Right cardiac atrium (tissue), 5 donors: ENCODE results near the gene CFAP43. TPM values are rescaled to one million over a fixed set of nuclear protein-coding genes. Genes with fewer than 3 reads are reported as not detected.

Experiments used
- ATAC-seq, 2 donors: fragments of 200-7000 bp; cut with Tn5 transposase; one replicate each; pipeline versions ENCODE4 v1.8.0 to v1.9.1; 2020; ENCODE audit warnings: moderate library complexity in 2 of 2, mild to moderate bottlenecking in 1 of 2
- DNase-seq, 3 donors: peaks; one replicate each; pipeline ENCODE4 v3.0.0-alpha.2; 2020
- H3K27ac ChIP-seq: one replicate; pipeline ENCODE4 v1.5.1; 2013; ENCODE audit warnings: mild to moderate bottlenecking, low read length, control low read depth, moderate library complexity
- H3K27me3 ChIP-seq: one replicate; pipeline ENCODE4 v1.6.1; 2013; ENCODE audit not compliant: control insufficient read depth, insufficient read depth
- H3K4me1 ChIP-seq: one replicate; pipeline ENCODE4 v1.6.1; 2013; ENCODE audit warnings: low read length; ENCODE audit not compliant: control insufficient read depth, insufficient read depth
- H3K4me3 ChIP-seq: one replicate; pipeline ENCODE4 v1.5.1; 2013; ENCODE audit warnings: low read length, control low read depth
- H3K9me3 ChIP-seq: one replicate; pipeline ENCODE4 v1.6.1; 2013; ENCODE audit warnings: low read length; ENCODE audit not compliant: control insufficient read depth
- whole genome bisulfite sequencing: extraction: QIAGEN DNeasy Blood & Tissue Kit; methylation state at CpG from one replicate; pipeline ENCODE4 v1.1.7; 2013; 5-methylcytosine and 5-hydroxymethylcytosine counted together
- intact Hi-C, 4 donors: fragments of 100-400 bp; cut with DNase I; formaldehyde crosslinking; loops; one replicate each; pipeline versions ENCODE4 v1.11.0 to v1.14.0; 2022 to 2023
- microRNA-seq, 2 donors: library from miRNA; unstranded; fragments of <30 nt; microRNA quantifications; one replicate each; pipeline ENCODE4 v1.2.0, GENCODE V29; 2020 to 2021
- polyA plus RNA-seq: library from polyadenylated mRNA; stranded (reverse); fragments of 200-250 nt; gene quantifications from one replicate; pipeline ENCODE4 v1.2.3, GENCODE V29; 2013
- total RNA-seq, 4 donors: library from RNA; stranded (reverse); fragmentation: NEBNext Ultra II Directional; extraction: Animal tissue kit (Norgen Biotek cat#: 25700); gene quantifications; one replicate each; pipeline ENCODE4 v1.2.1, GENCODE V29; 2021
- donor health status: healthy with polysubstance abuse.
- donor health status: DM: no; HTN: yes; CAD: no.
- donor health status: DM: no; HTN: no; CAD: no.
- donor health status: DM: no; HTN: yes; CAD: no; lungs with severe emphysema.
- donor health status: DM: yes; HTN: yes; CAD: no.

The CFAP43 gene
- total and polyA plus RNA-seq, 5 donors, result 0.09 to 0.35 (median 0.18) TPM

DNA sequence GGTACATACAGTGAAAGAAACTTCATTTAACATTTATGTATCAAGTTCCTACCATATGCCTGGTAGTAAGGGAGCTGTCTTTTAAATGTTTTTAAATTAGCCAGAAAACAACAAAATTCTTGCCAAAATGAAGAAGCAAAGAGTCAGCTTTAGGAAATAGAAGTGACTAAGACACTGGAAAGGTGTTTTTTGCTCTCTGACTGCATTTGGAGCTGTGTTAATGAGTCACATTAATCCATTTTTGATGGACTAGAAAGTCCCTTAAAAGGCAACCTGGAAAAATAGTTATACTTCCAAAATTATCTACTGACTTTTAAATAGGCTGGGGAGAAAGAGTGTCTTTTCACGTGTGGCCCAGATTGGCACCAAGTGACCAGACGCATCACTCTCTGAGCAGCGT lies 142.5 kb downstream of the CFAP43 start:
- ATAC-seq (no peak), DNase-seq (no peak)
- H3K9me3 ChIP-seq, result no peaks in the 10 kb centered on the region
- H3K4me3 ChIP-seq, result no peak overlapping the region
- intact Hi-C loops, result no loop called here
- H3K4me1 ChIP-seq, result no peaks in the 10 kb centered on the region
- 80% methylated on average over 3 of the region's 3 CpGs for WGBS
- H3K27me3 ChIP-seq, result no peaks in the 10 kb centered on the region
- H3K27ac ChIP-seq, result no peak overlapping the region

DNA sequence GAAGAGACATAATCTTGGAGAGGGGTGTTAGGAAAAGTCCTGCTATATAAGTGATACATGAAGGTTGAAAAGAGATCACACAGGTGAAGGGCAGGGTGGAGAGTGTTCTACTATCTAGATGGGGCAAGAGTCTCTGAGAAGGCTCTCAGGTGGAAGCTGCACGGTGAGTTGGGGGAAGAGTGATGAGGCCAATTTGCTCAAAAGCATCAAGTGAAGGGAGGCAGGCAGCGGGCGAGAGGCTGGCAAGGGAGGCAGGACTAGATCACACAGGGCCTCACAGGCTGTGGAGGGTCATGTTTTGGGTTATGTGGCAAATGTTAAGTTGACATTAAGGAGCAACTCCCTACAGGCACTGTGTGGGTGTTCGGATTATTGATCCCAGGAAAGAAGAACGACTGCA lies 143.9 kb downstream of the CFAP43 start:
- Histone ChIP-seq H3K27ac (no peak overlapping the region), H3K27me3 (no peaks in the 10 kb centered on the region), H3K9me3 (no peaks in the 10 kb centered on the region), H3K4me1 (no peaks in the 10 kb centered on the region), H3K4me3 (no peak overlapping the region)
- DNase-seq (no peak), ATAC-seq (no peak)
- WGBS, result 92% methylated on average over 5 of the region's 5 CpGs
- intact Hi-C loops, result no loop called here

DNA sequence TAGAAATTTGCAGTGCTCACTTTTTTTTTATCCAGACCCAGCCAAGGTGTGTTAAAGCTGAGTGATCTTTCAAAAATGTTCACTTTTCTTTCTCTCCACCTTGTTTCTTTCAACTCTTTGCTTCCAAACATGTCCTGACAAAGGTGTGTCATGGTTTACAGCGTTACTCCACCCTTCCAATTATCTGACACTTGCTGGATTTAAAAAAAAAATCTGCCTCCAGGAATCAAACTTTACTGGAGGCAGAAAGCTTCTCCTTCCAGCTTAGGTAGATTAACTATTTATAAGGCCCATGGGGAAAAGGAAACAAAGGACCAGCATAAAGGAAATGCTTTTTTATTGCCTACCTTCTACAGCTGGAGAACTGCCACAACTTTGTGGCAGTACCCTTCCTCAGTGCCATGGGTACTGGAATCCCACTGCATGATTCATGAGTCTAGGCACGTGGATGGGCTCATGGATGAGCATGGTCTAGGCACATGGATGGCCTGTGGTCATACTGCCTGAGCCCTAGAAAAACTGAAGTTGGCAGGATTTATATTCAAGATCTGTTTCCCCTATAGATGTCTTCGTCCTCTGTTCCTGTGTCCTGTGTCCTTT lies 146.3 kb downstream of the CFAP43 start, which contains the start of gene COL17A1:
TSS of gene COL17A1 (minus strand) at position 80 of the 600 bp plus-strand sequence. CDS start 5,207 bp downstream, outside the sequence.
- DNase-seq (no peak), ATAC-seq (no peak)
- intact Hi-C loops, result no loop called here
- H3K27me3 ChIP-seq, result no peaks in the 10 kb centered on the region
- 83% methylated on average over 3 of the region's 3 CpGs for WGBS
- no peaks in the 10 kb centered on the region for H3K9me3 ChIP-seq
- H3K27ac ChIP-seq, result no peak within 1 kb of the TSS
- no peak within 1 kb of the TSS for H3K4me3 ChIP-seq
- no peaks in the 10 kb centered on the region for H3K4me1 ChIP-seq

DNA sequence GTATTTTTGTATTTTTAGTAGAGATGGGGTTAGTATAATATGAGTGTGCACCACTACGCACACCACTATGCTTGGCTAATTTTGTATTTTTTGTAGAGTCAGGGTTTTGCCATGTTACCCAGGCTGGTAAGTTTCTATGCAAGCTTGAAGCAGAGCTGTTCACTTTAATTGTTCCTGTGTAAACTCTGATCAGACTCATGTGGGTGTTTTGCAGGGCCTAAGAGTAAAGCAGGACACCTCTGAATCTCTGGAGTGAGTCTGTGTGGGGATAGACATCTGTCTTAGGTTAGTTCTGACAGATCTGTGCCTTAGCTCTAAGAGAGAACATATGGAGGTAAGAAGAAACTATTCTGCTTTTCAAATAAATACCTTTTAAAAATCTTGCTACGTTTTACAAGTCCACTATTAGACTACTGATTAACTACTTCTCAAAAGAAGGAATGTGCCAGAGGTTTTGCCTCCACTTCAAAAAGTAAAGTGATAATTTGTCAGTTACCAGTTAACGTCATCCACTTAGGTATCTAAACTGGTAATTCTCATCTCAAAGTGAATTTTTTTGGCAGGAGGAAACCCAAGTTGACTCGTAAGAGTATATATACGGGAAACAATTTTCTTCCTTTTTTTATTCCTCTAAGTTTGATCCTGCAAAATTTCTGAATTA lies 147.6 kb downstream of the CFAP43 start:
- ATAC-seq (no peak), DNase-seq (no peak)
- no peaks in the 10 kb centered on the region for H3K9me3 ChIP-seq
- no peaks in the 10 kb centered on the region for H3K27me3 ChIP-seq
- H3K27ac ChIP-seq, result no peak overlapping the region
- intact Hi-C loops, result no loop called here
- no peak overlapping the region for H3K4me3 ChIP-seq
- 63% methylated on average over 5 of the region's 5 CpGs for WGBS
- H3K4me1 ChIP-seq, result no peaks in the 10 kb centered on the region

DNA sequence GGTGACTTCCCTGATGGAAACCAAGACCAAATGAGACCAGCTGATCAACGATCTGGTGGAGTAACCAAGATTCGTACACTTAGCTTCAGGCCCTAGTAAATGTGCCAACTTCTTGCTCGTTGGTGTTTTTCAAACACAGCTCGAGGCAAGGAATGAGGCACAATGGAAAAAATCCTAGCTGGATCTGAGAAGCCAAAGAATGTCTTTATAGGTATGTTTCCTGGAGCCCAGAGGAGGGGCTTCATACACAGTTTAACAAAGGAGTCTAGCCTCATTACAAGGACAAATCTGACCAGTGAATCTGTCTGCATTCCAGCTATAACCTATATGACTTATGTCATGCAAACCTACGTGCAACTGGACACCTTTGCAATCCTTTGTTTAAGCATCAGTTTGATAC lies 150.2 kb downstream of the CFAP43 start:
- Histone ChIP-seq H3K9me3 (no peaks in the 10 kb centered on the region), H3K27me3 (no peaks in the 10 kb centered on the region), H3K27ac (no peak overlapping the region), H3K4me3 (no peak overlapping the region), H3K4me1 (no peaks in the 10 kb centered on the region)
- ATAC-seq (no peak), DNase-seq (no peak)
- intact Hi-C loops, result no loop called here
- 77% methylated on average over 5 of the region's 5 CpGs for WGBS

DNA sequence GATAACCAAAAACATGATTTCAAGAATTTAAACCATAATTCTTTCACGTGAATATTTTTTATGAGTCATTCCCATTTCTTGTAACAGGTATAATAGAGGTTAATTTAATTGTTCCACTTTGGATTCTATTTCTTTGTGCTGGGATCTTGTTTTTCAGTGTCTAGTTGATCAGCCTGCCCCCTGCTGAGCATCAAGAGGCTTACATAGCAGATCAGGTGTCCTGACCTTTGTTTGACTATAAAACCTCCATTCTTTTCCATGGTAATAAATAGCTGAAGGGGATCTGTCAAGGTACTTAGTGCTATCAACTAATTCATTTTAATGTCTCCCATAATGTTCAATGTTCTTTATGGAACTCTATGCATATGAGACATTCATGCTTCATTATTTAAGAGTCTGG lies 151.4 kb downstream of the CFAP43 start:
- ATAC-seq (no peak), DNase-seq (no peak)
- intact Hi-C loops, result no loop called here
- H3K27me3 ChIP-seq, result no peaks in the 10 kb centered on the region
- no peak overlapping the region for H3K4me3 ChIP-seq
- H3K27ac ChIP-seq, result no peak overlapping the region
- WGBS, result 54% methylated on average over 1 of the region's 1 CpG
- H3K4me1 ChIP-seq, result no peaks in the 10 kb centered on the region
- no peaks in the 10 kb centered on the region for H3K9me3 ChIP-seq

Small RNAs within 50 kb of the gene (microRNA-seq; reads per million reads assigned to microRNA genes)
- 0 to 0.54 reads per million in 2 donors for gene MIR4482
- gene MIR609, result 0 reads per million in 2 donors

Other genes starting within 250 kb of the CFAP43 start
- under 1 TPM in 3 of 4 donors, not detected in 1; 0.12 to 0.43 (median 0.14) TPM for gene COL17A1, start 146.5 kb downstream of the CFAP43 start, total RNA-seq
- gene COL17A1, start 146.5 kb downstream of the CFAP43 start, polyA plus RNA-seq, result 0.07 TPM
- 1 to 10 TPM; 7.0 to 8.4 (median 7.3) TPM for gene SFR1, start 110.2 kb downstream of the CFAP43 start, total RNA-seq
- 7.1 TPM for gene SFR1, start 110.2 kb downstream of the CFAP43 start, polyA plus RNA-seq
- 100 to 1,000 TPM; 164 to 220 (median 198) TPM for gene GSTO1, start 22.5 kb upstream of the CFAP43 start, total RNA-seq
- 351 TPM for gene GSTO1, start 22.5 kb upstream of the CFAP43 start, polyA plus RNA-seq
- gene GSTO2, start 36.8 kb upstream of the CFAP43 start, total RNA-seq, result 1 to 10 TPM in 1 of 4 donors, under 1 TPM in 3; 0.37 to 1.1 (median 0.72) TPM
- gene GSTO2, start 36.8 kb upstream of the CFAP43 start, polyA plus RNA-seq, result 0.43 TPM
- 10 to 100 TPM; 29.1 to 83.3 (median 41.9) TPM for gene ITPRIP, start 106.1 kb upstream of the CFAP43 start, total RNA-seq
- 44.8 TPM for gene ITPRIP, start 106.1 kb upstream of the CFAP43 start, polyA plus RNA-seq
- gene CFAP58, start 121.5 kb upstream of the CFAP43 start, total RNA-seq, result 1 to 10 TPM; 2.9 to 5.4 (median 3.4) TPM
- gene CFAP58, start 121.5 kb upstream of the CFAP43 start, polyA plus RNA-seq, result 2.9 TPM